Measurements from ENCODE around the gene ZNF681.
"Not testable (repeated sequence)": the region's sequence is repeated elsewhere in the genome, so short reads cannot be mapped to it uniquely, and the experiment has no call there.

The ZNF681 gene

GRCh38 chr19:23774106-23774505, 15.4 kb upstream of the ZNF681 start:
- DNase-seq (ENCODE audit: low read depth), result no peak

GRCh38 chr19:23772675-23773063, 14.0 kb upstream of the ZNF681 start:
- DNase-seq (ENCODE audit: low read depth), result no peak

- no peak for DNase-seq (ENCODE audit: low read depth)
Observed at GRCh38 chr19:23771761-23772674, 13.3 kb upstream of the ZNF681 start.

GRCh38 chr19:23771316-23771715, 12.6 kb upstream of the ZNF681 start:
- DNase-seq (ENCODE audit: low read depth), result no peak

- no peak for DNase-seq (ENCODE audit: low read depth)
Observed at GRCh38 chr19:23770672-23771250, 12.1 kb upstream of the ZNF681 start.

- DNase-seq (ENCODE audit: low read depth), result no peak
Observed at GRCh38 chr19:23769691-23770468, 11.2 kb upstream of the ZNF681 start.

- DNase-seq (ENCODE audit: low read depth), result no peak
Observed at GRCh38 chr19:23766951-23767350, 8.3 kb upstream of the ZNF681 start.

- no peak for DNase-seq (ENCODE audit: low read depth)
Observed at GRCh38 chr19:23764781-23765180, 6.1 kb upstream of the ZNF681 start.

GRCh38 chr19:23762884-23763711, 4.4 kb upstream of the ZNF681 start:
- peak; percentile 33 for DNase-seq (ENCODE audit: low read depth)

- no peak for DNase-seq (ENCODE audit: low read depth)
Observed at GRCh38 chr19:23762548-23762883, 3.8 kb upstream of the ZNF681 start.

GRCh38 chr19:23760326-23760725, 1.6 kb upstream of the ZNF681 start:
- not testable (repeated sequence) for DNase-seq (ENCODE audit: low read depth)

- DNase-seq (ENCODE audit: low read depth), result not testable (repeated sequence)
Observed at GRCh38 chr19:23743633-23744232, 15.0 kb downstream of the ZNF681 start.

- not testable (repeated sequence) for DNase-seq (ENCODE audit: low read depth)
Observed at GRCh38 chr19:23730729-23731465, 27.8 kb downstream of the ZNF681 start.

GRCh38 chr19:23724161-23724560, 34.5 kb downstream of the ZNF681 start:
- DNase-seq (ENCODE audit: low read depth), result not testable (repeated sequence)

- DNase-seq (ENCODE audit: low read depth), result no peak
Observed at GRCh38 chr19:23718802-23719201, 39.9 kb downstream of the ZNF681 start.

GRCh38 chr19:23716792-23717191, 41.9 kb downstream of the ZNF681 start:
- no peak for DNase-seq (ENCODE audit: low read depth)

GRCh38 chr19:23709347-23709746, 49.3 kb downstream of the ZNF681 start:
- DNase-seq (ENCODE audit: low read depth), result no peak

GRCh38 chr19:23706657-23707056, 52.0 kb downstream of the ZNF681 start:
- no peak for DNase-seq (ENCODE audit: low read depth)

- no peak for DNase-seq (ENCODE audit: low read depth)
Observed at GRCh38 chr19:23699521-23699860, 59.2 kb downstream of the ZNF681 start.

- no peak for DNase-seq (ENCODE audit: low read depth)
Observed at GRCh38 chr19:23698711-23699520, 59.8 kb downstream of the ZNF681 start.

Measured in fibroblast of gingiva (primary cell).